GM19240 (cell line): ENCODE measurements around the gene ZFYVE16.
"Not testable (repeated sequence)": the region's sequence is repeated elsewhere in the genome, so short reads cannot be mapped to it uniquely, and the experiment has no call there.

Source experiments
- DNase-seq: peaks from one replicate; pipeline ENCODE4 v3.0.0; 2011; ENCODE audit warnings: low spot score; ENCODE audit not compliant: insufficient read length

The ZFYVE16 gene

DNA sequence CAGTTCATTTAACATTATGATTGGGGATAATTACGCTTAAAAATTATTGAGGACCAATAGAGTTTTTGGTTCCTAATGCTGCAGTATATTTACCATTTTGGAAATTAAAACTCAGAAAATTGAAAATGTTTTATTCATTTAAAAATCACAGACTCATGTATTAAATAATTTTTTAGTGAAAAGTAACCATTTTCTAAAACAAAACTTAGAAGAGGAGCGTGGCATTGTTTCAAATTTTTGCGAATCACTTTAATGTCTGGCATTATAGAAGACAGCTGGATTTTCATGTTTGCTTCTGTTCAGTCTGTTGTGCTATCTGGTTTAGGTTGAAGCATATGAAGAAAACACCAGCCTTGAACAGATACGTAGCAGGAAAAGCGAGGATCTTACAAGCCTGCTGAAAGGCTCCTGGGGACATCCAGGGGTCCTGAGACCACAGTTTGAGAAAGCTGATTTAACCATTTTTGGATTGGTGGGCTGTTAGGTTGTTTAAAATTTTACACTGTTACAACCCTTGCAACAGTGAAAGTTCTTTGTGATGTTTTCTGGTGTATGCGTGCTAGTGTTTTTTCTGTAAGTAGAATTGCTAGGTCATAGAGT is 1.6 kb downstream of the ZFYVE16 start:
- no peak for DNase-seq

DNA sequence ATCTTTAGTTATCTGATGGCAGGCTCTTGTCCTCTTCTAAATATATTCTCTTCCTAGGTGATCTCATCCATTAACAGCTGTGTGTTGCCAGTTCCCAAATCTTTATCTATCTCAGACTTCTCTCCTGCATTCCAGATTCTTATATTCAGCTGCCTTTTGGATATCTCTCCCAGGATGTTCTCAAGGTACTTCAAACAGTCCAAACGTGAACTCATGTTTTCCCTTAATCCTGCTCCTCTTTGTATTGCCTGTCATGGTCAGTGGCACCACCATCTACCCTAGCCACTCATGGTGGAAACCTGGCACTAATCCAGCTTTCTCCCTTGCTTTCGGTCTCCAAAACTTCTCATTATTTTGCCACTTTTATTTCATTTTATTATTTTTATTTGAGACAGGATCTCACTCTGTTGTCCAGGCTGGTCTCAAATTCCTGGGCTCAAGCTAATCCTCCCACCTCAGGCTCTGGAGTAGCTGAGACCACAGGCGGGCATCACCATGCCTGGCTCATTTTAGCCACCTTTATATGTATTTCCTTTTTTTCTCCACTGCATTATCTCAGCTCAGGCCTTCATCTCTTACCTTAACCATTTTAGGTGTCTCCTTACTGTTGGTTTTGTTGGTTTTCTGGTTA is 3.8 kb downstream of the ZFYVE16 start:
- DNase-seq, result no peak

DNA sequence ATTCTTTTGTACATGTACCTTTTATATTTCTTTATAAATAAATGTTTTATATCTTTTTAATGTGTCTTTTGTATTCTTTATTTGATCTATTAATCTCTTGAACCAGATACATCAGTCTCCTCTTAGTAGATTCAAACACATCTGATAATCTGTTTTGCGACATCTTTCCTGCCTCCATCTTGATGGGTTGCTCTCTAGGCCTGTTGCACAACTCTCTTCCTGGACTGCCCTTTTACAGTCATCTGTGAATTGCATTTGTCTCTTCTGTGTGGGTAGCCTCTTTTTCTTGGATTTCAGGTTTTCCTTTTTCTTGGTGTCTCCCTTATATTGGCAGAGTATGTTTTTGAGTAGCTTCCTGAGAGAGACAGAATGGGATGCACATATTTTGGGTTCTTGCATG is 6.2 kb downstream of the ZFYVE16 start:
- no peak for DNase-seq

DNA sequence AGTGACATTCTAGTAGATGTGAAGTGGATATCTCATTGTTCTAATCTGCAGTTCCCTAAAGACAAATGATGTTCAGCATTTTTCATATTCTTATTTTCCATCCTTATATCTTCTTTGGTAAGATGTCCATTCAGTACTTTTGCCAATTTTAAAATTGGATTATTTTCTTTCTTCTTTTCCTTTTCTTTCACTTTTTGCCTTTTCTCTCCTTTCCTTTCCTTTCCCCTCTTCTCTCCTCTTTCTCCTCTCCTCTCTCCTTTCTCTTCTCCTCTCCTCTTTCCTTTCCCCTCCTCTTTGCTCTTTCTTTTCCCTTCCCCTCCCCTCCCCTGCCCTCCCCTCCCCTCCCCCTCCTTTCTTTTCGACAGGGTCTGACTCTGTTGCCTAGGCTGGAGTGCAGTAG is 10.1 kb downstream of the ZFYVE16 start:
- DNase-seq, result no peak

DNA sequence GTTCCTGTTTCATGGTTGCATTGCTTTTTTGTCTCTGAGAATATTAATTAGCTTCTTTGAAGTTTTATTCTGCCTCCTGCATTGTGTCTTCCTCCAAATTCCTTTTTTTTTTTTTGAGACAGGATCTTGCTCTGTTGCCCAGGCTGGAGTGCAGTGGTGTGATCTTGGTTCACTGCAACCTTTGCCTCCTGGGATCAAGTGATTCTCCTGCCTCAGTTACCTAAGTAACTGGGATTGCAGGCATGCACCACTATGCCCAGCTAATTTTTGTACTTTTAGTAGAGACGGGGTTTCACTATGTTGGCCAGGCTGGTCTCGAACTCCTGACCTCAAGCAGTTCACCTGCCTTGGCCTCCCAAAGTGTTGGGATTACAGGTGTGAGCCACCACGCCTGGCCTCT is 16.5 kb downstream of the ZFYVE16 start:
- not testable (repeated sequence) for DNase-seq

DNA sequence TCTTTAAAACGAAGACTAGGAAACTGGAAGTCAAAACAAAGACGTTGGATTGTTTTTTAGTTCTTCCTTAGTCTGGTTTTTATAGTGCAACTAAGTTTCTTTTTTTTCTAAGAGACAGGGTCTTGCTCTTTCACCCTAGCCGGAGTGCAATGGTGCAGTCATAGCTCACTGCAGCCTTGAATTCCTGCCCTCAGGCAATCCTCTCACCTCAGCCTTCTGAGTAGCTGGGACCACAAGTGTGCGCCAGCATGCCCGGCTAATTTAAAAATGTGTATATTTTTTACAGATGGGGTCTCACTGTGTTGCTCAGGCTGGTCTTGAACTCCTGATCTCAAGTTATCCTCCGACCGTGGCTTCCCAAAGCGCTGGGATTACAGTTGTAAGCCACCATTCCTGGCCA is 27.6 kb downstream of the ZFYVE16 start:
- no peak for DNase-seq

DNA sequence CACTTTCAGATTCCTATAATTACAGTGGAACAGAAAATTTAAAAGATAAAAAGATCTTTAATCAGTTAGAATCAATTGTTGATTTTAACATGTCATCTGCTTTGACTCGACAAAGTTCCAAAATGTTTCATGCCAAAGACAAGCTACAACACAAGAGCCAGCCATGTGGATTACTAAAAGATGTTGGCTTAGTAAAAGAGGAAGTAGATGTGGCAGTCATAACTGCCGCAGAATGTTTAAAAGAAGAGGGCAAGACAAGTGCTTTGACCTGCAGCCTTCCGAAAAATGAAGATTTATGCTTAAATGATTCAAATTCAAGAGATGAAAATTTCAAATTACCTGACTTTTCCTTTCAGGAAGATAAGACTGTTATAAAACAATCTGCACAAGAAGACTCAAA is 29.5 kb downstream of the ZFYVE16 start:
- no peak for DNase-seq

DNA sequence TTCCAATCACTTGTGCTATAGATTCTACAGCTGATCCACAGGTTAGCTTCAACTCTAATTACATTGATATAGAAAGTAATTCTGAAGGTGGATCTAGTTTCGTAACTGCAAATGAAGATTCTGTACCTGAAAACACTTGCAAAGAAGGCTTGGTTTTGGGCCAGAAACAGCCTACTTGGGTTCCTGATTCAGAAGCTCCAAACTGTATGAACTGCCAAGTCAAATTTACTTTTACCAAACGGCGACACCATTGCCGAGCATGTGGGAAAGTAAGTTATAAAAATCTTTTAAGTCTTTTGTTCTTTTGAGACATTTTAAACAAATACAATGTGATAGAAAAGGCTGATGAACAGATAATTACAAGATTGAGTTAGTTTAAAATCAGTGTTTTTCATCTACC is 30.9 kb downstream of the ZFYVE16 start:
- DNase-seq, result no peak

DNA sequence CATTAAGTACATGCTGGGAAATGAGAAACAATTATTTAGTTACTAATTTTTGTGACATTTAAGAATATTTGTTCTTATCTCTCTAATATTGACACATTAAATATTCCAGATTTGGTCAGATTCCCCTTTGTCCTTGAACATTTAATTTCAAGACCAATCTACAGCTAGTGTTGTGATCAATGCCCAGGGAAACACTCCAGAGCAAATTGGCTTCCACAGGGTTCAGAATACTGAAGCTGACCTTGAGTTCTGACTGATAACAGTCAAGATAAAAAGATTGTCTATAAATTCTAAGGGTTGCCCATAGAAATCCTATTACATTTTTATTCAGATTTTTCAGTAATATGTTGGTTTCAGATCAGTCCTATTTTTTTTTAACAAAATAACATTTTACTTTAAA is 31.3 kb downstream of the ZFYVE16 start:
- DNase-seq, result no peak

DNA sequence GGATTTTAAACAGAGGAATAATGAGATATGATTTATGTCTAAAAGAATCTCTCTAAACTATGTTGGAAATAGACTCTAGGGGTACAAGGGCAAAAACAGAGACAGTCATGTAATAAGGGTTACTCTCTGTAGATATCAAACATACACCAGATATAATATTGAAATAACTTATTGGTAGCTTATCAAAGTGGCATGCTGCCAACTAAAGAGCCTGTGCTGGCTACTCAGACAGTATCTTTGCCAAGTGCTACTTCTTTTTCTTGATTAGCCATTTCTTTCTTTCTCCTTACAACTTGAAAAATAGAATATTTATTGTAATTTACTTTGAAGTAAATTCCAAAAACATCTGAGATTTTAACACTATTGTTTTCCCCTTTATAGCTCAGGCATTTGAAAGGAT is 34.9 kb downstream of the ZFYVE16 start:
- no peak for DNase-seq

DNA sequence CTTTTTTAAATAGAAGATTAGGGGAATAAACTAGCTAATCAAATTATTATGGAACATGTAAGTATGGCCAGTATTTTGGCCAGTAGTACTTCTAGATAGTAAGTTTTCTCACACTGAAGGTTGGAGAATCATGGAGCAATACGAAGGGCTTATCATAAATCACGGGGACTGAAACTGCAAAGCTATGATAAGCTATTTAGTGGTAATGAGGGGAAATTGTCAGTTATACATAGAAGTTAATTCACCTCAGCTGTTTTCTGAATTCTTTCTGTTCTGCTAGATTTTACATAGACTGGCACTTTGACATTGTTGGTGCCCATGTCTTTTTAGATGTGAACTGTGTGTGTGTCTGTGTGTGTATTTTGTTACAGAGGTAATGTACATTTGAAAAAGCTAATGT is 45.5 kb downstream of the ZFYVE16 start:
- DNase-seq, result no peak

DNA sequence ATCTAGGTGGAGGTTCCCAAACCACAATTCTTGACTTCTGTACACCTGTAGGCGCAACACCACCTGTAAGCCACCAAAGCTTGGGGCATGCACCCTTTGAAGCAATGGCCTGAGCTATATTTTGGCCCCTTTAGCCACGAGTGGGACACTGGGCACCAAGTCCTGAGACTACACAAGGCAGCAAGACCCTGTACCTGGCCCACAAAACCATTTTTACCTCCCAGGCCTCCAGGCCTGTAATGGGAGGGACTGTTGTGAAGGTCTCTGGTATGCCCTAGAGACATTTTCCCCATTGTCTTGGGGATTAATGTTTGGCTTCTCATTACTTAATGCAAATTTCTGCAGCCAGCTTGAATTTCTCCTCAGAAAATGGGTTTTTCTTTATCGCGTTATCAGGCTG is 55.4 kb downstream of the ZFYVE16 start:
- DNase-seq, result no peak

DNA sequence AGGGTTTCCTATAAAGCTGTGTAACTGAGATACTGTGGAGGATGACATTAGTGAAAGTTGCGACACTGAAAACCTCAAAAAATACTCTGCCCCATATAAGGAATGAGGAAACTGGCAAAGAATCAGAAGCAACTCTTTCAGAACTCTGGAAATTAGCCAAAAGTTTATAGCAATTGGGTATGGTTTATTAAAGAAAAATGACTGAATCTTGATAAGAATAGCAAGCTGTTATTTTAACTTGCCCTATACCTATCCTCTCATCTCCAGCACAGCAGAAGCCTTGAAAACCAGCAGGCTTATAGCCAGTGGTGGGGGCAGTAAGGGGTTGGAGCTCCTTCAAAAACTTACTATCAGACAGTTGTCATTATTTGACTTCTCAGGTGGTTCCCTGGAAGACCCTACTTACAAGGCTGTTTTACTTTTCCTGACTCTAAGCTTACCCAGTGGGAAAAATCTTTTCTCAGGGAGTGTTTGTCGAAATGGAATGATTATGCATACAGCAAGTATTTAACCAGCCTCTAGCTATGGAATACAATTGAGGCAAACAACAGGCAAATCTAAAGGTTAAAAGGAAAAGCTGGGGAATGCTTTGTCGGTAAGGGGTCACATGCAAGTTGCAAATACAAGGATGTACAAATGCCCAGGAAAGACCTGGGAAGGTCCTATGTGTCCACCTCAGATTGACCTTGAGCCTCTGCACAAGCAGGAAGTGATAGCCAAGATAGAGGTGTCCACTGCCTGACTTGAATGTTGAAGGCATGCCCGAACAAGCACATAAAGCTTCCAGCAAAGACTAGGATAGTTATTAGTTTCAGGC is 59.0 kb downstream of the ZFYVE16 start:
- no peak for DNase-seq

DNA sequence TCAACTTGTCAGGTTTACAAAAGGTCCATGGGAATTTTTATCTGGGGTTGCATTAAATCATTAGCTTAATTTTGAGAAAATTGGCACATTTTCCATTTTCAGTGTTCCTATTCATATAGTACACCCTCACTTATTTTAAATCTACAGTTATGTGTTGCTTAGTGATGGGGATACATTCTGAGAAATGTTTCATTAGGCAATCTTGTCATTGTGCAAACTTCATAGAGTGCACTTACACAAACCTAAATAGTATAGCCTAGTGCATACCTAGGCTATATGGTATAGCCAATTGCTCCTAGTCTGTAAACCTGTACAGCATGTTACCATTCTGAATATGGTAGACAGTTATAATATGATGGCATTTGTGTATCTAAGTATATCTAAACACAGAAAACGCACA is 60.3 kb downstream of the ZFYVE16 start:
- no peak for DNase-seq

DNA sequence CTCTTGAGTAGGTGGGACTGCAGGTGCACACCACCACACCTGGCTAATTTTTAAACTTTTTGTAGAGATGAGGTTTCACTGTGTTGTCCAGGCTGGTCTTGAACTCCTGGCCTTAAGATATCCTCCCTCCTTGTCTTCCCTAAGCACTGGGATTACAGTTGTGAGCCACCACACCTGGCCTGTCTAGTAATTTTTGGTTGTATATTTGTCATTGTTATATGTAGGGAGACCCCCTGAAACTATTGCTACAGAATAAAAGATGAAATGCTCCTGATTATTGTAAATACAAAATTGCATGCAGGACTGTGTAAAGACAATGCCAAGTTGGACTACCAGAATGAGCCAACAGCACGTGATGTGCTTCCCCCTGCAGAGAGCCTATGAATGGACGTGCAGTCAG is 62.8 kb downstream of the ZFYVE16 start:
- DNase-seq, result not testable (repeated sequence)

DNA sequence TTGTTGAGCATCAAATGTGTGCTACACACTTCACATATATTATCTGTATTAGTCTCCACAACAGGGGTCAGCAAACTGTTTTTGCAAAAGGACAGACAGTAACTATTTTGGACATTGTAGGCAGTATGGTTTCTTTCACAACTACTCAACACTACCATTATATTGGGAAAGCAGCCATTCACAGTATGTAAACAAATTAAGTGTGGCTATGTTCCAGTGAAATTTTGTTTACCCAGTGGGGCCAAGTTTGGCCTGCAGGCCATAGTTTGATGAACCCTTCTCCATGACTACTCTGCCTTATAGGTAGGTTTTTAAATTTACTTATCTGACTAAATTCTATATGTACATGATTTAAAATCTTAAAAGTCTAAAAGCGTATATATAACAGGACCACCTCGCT is 67.1 kb downstream of the ZFYVE16 start:
- DNase-seq, result no peak

DNA sequence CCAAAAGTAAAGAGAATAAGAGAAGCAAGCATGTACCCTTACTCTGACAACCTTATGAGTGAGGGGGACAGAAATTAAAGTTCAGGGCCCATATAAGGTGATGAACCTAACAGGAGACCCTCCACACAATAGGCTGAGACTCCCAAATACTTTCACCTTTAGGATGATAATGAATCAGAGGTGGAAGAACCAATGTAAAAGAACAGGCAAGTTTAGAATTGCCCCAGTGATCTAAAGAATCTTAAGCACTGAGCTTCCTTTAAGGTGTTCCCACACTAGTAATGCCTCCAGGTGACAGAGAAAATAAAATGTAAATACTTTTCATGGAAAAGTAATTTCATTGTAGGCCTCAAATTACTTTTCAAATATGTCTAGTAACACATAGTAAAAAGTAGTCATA is 71.8 kb downstream of the ZFYVE16 start:
- DNase-seq, result no peak

DNA sequence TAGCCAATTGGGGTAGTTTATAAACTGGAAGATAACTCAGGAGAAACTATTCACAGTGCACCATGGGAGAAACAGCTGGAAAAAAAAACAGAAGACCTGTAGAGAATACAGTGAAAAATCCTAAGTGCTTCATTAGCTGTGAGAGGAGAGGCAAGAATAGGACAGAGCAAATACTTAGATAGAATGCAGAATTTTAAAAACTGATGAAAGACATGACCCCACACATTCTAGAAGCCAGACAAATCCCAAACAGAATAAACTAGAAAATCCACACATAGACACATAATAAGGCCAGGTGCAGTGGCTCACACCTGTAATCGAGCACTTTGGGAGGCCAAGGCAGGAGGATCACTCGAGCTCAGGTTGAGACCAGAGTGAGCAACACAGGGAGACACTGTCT is 72.5 kb downstream of the ZFYVE16 start:
- DNase-seq, result no peak

DNA sequence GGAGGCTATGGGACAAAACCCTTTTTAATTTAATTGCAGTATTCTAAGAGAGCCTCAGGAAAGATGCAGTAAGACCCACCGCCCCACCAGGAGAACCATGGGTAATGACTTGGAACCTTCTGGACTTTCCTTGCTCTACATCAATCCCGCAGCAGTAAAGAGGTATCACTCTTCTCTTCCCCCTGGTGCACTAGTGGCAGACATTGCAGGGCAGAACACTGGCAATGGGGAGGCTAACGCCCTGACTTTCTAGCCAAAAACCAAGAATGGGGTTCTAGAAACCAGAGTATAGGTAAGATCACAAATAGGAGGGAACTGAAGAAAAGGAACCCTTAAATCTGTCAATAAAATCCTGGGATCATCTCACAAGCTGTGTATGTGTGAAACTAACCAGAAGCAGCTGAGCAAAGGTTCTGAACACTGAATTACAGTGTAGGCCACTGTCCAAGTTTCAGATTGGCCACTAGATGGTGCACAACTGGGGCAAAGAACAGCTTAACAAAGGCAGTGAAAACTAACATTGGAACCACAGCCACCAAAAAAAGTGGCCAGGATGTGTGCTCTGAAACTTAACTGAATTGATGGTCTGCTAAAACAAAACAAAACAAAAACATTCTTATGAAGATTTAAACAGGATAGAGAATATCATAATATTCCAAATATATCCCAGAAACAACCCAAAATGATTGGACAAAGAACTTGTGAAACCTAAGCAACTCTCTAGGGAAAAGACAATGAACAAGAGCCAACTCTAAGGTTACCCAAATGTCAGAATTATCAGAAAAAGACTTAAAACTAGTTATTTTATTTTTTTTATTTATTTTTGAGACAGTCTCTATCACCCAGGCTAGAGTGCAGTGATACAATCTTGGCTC is 73.4 kb downstream of the ZFYVE16 start:
- DNase-seq, result peak; percentile 11

DNA sequence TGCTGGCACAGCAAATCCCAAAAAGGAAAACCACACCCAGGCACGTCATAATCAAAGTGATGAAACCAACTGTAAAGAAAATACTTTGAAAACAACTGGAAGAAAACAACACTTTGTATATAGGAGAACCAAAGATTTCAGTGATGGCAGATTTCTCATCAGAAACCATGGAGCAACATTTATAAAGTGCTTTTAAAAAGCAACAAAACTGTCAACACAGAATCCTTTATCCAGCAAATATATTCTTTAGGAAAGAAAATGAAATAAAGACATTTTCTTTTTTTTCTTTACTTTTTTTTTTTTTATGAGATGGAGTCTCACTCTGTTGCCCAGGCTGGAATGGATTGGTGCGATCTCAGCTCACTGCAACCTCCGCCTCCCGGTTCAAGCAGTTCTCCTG is 74.7 kb downstream of the ZFYVE16 start:
- DNase-seq, result no peak

DNA sequence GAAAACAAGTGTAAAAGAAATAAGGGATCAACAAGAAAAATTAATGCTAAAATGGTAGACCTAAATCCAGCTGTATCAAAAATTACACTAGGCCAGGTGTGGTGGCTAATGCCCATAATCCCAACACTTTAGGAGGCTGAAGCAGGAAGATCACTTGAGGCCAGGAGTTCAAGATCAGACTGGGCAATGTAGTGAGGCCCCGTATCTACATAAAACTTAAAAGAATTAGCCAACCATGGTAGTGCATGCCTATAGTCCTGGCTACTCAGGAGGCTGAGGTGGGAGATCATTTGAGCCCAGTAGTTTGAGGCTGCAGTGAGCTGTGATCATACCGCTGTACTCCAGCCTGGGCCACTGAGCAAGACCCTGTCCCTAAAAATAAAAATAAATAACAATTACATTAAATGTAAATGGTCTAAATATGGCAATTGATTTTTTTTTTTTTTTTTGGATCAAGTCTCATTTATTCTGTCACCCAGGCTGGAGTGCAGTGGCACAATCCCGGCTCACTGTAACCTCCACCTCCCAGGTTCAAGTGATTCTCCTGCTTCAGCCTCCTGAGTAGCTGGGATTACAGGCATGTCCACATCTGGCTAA is 75.9 kb downstream of the ZFYVE16 start:
- no peak for DNase-seq
